Measurements from ENCODE around the gene HSD17B3. TPM values are rescaled to one million over a fixed set of nuclear protein-coding genes. Genes with fewer than 3 reads are reported as not detected.
"Not testable (repeated sequence)": the region's sequence is repeated elsewhere in the genome, so short reads cannot be mapped to it uniquely, and the experiment has no call there.

HSD17B3 gene
- total and polyA plus RNA-seq, 3 experiments from 2014 or later: 0.35 to 0.42 TPM; not detected in 1

- H3K27me3 ChIP-seq (ENCODE audit: insufficient read depth, low read length, poor library complexity, severe bottlenecking): no peaks in the 10 kb centered on the region
- H3K4me1 Mint-ChIP-seq: peaks cover 0 to 2% (median 0%) of the 10 kb centered on the region in 3 donors
- no peak for DNase-seq
- H3K4me1 ChIP-seq (ENCODE audit: insufficient read depth, low read length): no peaks in the 10 kb centered on the region
- ChIA-PET POLR2A (no interaction called here), CTCF (no interaction called here)
- no peaks in the 10 kb centered on the region for H3K27me3 Mint-ChIP-seq
- peaks cover 0 to 25% (median 4%) of the 10 kb centered on the region in 3 donors for H3K36me3 Mint-ChIP-seq
- H3K4me3 ChIP-seq (ENCODE audit: low read length): no peak overlapping the region
- no peaks in the 10 kb centered on the region for H3K9me3 Mint-ChIP-seq
- H3K27ac ChIP-seq (ENCODE audit: low read depth, low read length): no peak overlapping the region
- H3K36me3 ChIP-seq (ENCODE audit: insufficient read depth, low read length): no peaks in the 10 kb centered on the region
- no peaks in the 10 kb centered on the region for H3K9me3 ChIP-seq (ENCODE audit: low read length)
- H3K27ac Mint-ChIP-seq: no peak overlapping the region
- H3K4me3 Mint-ChIP-seq: no peak overlapping the region
Measured at GRCh38 chr9:96340707-96341106, 38.7 kb upstream of the HSD17B3 start.

- H3K36me3 ChIP-seq (ENCODE audit: insufficient read depth, low read length): no peaks in the 10 kb centered on the region
- H3K9me3 ChIP-seq (ENCODE audit: low read length): no peaks in the 10 kb centered on the region
- no peak overlapping the region for H3K27ac Mint-ChIP-seq
- POLR2A ChIA-PET: interaction anchor here (0.7 kb wide), 1 partner anchor 43 kb away, joined by 3 read pairs; no protein-coding TSS in a partner anchor
- no peak overlapping the region for H3K4me3 ChIP-seq (ENCODE audit: low read length)
- H3K27me3 Mint-ChIP-seq: no peaks in the 10 kb centered on the region
- H3K9me3 Mint-ChIP-seq: no peaks in the 10 kb centered on the region
- no peak overlapping the region for H3K27ac ChIP-seq (ENCODE audit: low read depth, low read length)
- no peaks in the 10 kb centered on the region for H3K4me1 ChIP-seq (ENCODE audit: insufficient read depth, low read length)
- no peak overlapping the region for H3K4me3 Mint-ChIP-seq
- peaks cover 0 to 37% (median 4%) of the 10 kb centered on the region in 3 donors for H3K36me3 Mint-ChIP-seq
- H3K4me1 Mint-ChIP-seq: no peaks in the 10 kb centered on the region
- DNase-seq: no peak
- H3K27me3 ChIP-seq (ENCODE audit: insufficient read depth, low read length, poor library complexity, severe bottlenecking): no peaks in the 10 kb centered on the region
- CTCF ChIA-PET: interaction anchor here (1.7 kb wide), 1 partner anchor 14 kb away, joined by 3 read pairs; no protein-coding TSS in a partner anchor
Measured at GRCh38 chr9:96338299-96338698, 36.3 kb upstream of the HSD17B3 start.

GRCh38 chr9:96333958-96334357 lies 32.0 kb upstream of the HSD17B3 start:
- Mint-ChIP-seq H3K9me3 (no peaks in the 10 kb centered on the region), H3K36me3 (peaks cover 0 to 32% (median 10%) of the 10 kb centered on the region in 3 donors), H3K27me3 (no peaks in the 10 kb centered on the region), H3K4me3 (no peak overlapping the region), H3K4me1 (no peaks in the 10 kb centered on the region), H3K27ac (no peak overlapping the region)
- H3K27me3 ChIP-seq (ENCODE audit: insufficient read depth, low read length, poor library complexity, severe bottlenecking): no peaks in the 10 kb centered on the region
- H3K27ac ChIP-seq (ENCODE audit: low read depth, low read length): no peak overlapping the region
- ChIA-PET CTCF (no interaction called here), POLR2A (no interaction called here)
- H3K4me1 ChIP-seq (ENCODE audit: insufficient read depth, low read length): no peaks in the 10 kb centered on the region
- no peak overlapping the region for H3K4me3 ChIP-seq (ENCODE audit: low read length)
- H3K36me3 ChIP-seq (ENCODE audit: insufficient read depth, low read length): no peaks in the 10 kb centered on the region
- no peak for DNase-seq
- no peaks in the 10 kb centered on the region for H3K9me3 ChIP-seq (ENCODE audit: low read length)

- CTCF ChIA-PET: interaction anchor here (1.8 kb wide), 1 partner anchor 14 kb away, joined by 5 read pairs; no protein-coding TSS in a partner anchor
- Histone ChIP-seq H3K27me3 (ENCODE audit: insufficient read depth, low read length, poor library complexity, severe bottlenecking) (no peaks in the 10 kb centered on the region), H3K27ac (ENCODE audit: low read depth, low read length) (no peak overlapping the region), H3K36me3 (ENCODE audit: insufficient read depth, low read length) (no peaks in the 10 kb centered on the region), H3K9me3 (ENCODE audit: low read length) (no peaks in the 10 kb centered on the region), H3K4me1 (ENCODE audit: insufficient read depth, low read length) (no peaks in the 10 kb centered on the region), H3K4me3 (ENCODE audit: low read length) (no peak overlapping the region)
- Mint-ChIP-seq H3K36me3 (peaks cover 0 to 31% (median 10%) of the 10 kb centered on the region in 3 donors), H3K27me3 (no peaks in the 10 kb centered on the region), H3K9me3 (no peaks in the 10 kb centered on the region), H3K4me3 (peak overlapping the region in 1 of 7 donors; percentile 9), H3K4me1 (no peaks in the 10 kb centered on the region), H3K27ac (peak overlapping the region in 2 of 8 donors; percentile 7 to 51)
- no peak for DNase-seq
- POLR2A ChIA-PET: no interaction called here
Measured at GRCh38 chr9:96331236-96331947, 29.4 kb upstream of the HSD17B3 start.

GRCh38 chr9:96327694-96328352 lies 25.8 kb upstream of the HSD17B3 start:
- no peaks in the 10 kb centered on the region for H3K27me3 ChIP-seq (ENCODE audit: insufficient read depth, low read length, poor library complexity, severe bottlenecking)
- no peak overlapping the region for H3K4me3 ChIP-seq (ENCODE audit: low read length)
- peaks cover 0 to 32% (median 13%) of the 10 kb centered on the region in 3 donors for H3K36me3 Mint-ChIP-seq
- no peaks in the 10 kb centered on the region for H3K4me1 Mint-ChIP-seq
- no peaks in the 10 kb centered on the region for H3K9me3 Mint-ChIP-seq
- H3K27ac Mint-ChIP-seq: no peak overlapping the region
- H3K27ac ChIP-seq (ENCODE audit: low read depth, low read length): no peak overlapping the region
- peak in 4 of 5 donors; percentile 23 to 55 (median 49) for DNase-seq
- no peaks in the 10 kb centered on the region for H3K36me3 ChIP-seq (ENCODE audit: insufficient read depth, low read length)
- ChIA-PET CTCF (interaction anchor here (0.8 to 5.6 kb wide), 13 partner anchors 12 to 339 kb away, joined by 3 to 34 read pairs (median 6); partner anchors contain the start of gene HABP4), POLR2A (interaction anchor here (0.7 kb wide), 1 partner anchor 328 kb away, joined by 3 read pairs; no protein-coding TSS in a partner anchor)
- no peaks in the 10 kb centered on the region for H3K4me1 ChIP-seq (ENCODE audit: insufficient read depth, low read length)
- H3K9me3 ChIP-seq (ENCODE audit: low read length): no peaks in the 10 kb centered on the region
- H3K4me3 Mint-ChIP-seq: no peak overlapping the region
- no peaks in the 10 kb centered on the region for H3K27me3 Mint-ChIP-seq

GRCh38 chr9:96323169-96323568 lies 21.2 kb upstream of the HSD17B3 start:
- no peaks in the 10 kb centered on the region for H3K4me1 Mint-ChIP-seq
- Histone ChIP-seq H3K36me3 (ENCODE audit: insufficient read depth, low read length) (no peaks in the 10 kb centered on the region), H3K4me3 (ENCODE audit: low read length) (no peak overlapping the region), H3K27ac (ENCODE audit: low read depth, low read length) (no peak overlapping the region), H3K9me3 (ENCODE audit: low read length) (no peaks in the 10 kb centered on the region), H3K4me1 (ENCODE audit: insufficient read depth, low read length) (no peaks in the 10 kb centered on the region), H3K27me3 (ENCODE audit: insufficient read depth, low read length, poor library complexity, severe bottlenecking) (no peaks in the 10 kb centered on the region)
- H3K27ac Mint-ChIP-seq: no peak overlapping the region
- no peak for DNase-seq
- H3K27me3 Mint-ChIP-seq: no peaks in the 10 kb centered on the region
- H3K36me3 Mint-ChIP-seq: peaks cover 0 to 44% (median 6%) of the 10 kb centered on the region in 3 donors
- ChIA-PET CTCF (no interaction called here), POLR2A (no interaction called here)
- H3K9me3 Mint-ChIP-seq: no peaks in the 10 kb centered on the region
- no peak overlapping the region for H3K4me3 Mint-ChIP-seq

GRCh38 chr9:96322736-96323135 lies 20.8 kb upstream of the HSD17B3 start:
- POLR2A ChIA-PET: interaction anchor here (0.7 kb wide), 1 partner anchor 33 kb away, joined by 3 read pairs; no protein-coding TSS in a partner anchor
- DNase-seq; H3K9me3 ChIP-seq (ENCODE audit: low read length); H3K27me3 Mint-ChIP-seq; CTCF ChIA-PET; H3K27ac Mint-ChIP-seq; H3K9me3 Mint-ChIP-seq; H3K36me3 ChIP-seq (ENCODE audit: insufficient read depth, low read length); H3K4me3 Mint-ChIP-seq; H3K4me3 ChIP-seq (ENCODE audit: low read length); H3K4me1 Mint-ChIP-seq; H3K27ac ChIP-seq (ENCODE audit: low read depth, low read length); H3K27me3 ChIP-seq (ENCODE audit: insufficient read depth, low read length, poor library complexity, severe bottlenecking); H3K4me1 ChIP-seq (ENCODE audit: insufficient read depth, low read length): not testable (repeated sequence)
- H3K36me3 Mint-ChIP-seq: peaks cover 0 to 44% (median 6%) of the 10 kb centered on the region in 3 donors

GRCh38 chr9:96322210-96322609 lies 20.2 kb upstream of the HSD17B3 start:
- DNase-seq; H3K4me1 ChIP-seq (ENCODE audit: insufficient read depth, low read length); H3K27me3 Mint-ChIP-seq; H3K4me3 ChIP-seq (ENCODE audit: low read length); H3K4me1 Mint-ChIP-seq; H3K27ac ChIP-seq (ENCODE audit: low read depth, low read length); H3K27me3 ChIP-seq (ENCODE audit: insufficient read depth, low read length, poor library complexity, severe bottlenecking); CTCF ChIA-PET; H3K9me3 Mint-ChIP-seq; H3K4me3 Mint-ChIP-seq; H3K9me3 ChIP-seq (ENCODE audit: low read length); H3K36me3 ChIP-seq (ENCODE audit: insufficient read depth, low read length): not testable (repeated sequence)
- POLR2A ChIA-PET: interaction anchor here (0.7 kb wide), 1 partner anchor 34 kb away, joined by 3 read pairs; no protein-coding TSS in a partner anchor
- Mint-ChIP-seq H3K36me3 (peaks cover 0 to 46% (median 7%) of the 10 kb centered on the region in 3 donors), H3K27ac (peak overlapping the region in 1 of 8 donors; percentile 50)

All from CD8-positive, alpha-beta memory T cell (primary cell).